Common myeloid progenitor, CD34-positive (primary cell): ENCODE measurements around the gene LNX2.

ENCODE experiments used
- CTCF ChIA-PET: fragments of 350-600 bp; sonication (Branson Sonifier 250); formaldehyde crosslinking; loops from one replicate; lab custom pipeline; 2021; ENCODE audit warnings: antibody characterized with exemption; lab: Charles Lee
- POLR2A ChIA-PET: fragments of 350-600 bp; sonication (Branson Sonifier 250); formaldehyde crosslinking; loops from one replicate; lab custom pipeline; 2021; ENCODE audit warnings: antibody characterized with exemption; lab: Charles Lee
- DNase-seq, 3 donors: peaks; one replicate each; pipeline versions ENCODE4 v3.0.0 to v3.0.0-alpha.2; 2013
- H3K27ac ChIP-seq, 2 experiments: 1 replicate in 1 of 2; 2 replicates in 1 of 2; pipeline ENCODE4 v1.7.0; 2013; ENCODE audit warnings: inconsistent platforms in 2 of 2, low read length in 2 of 2, mild to moderate bottlenecking in 2 of 2, low read depth in 1 of 2, moderate library complexity in 1 of 2; ENCODE audit not compliant: severe bottlenecking in 2 of 2, insufficient read depth in 1 of 2, poor library complexity in 1 of 2
- H3K27me3 ChIP-seq, 5 experiments: replicated peaks in 2 of 5; 1 replicate in 3 of 5; 2 replicates in 2 of 5; pipeline versions ENCODE4 v1.6.1 to v1.7.0; 2013; ENCODE audit warnings: low read length in 4 of 5, mild to moderate bottlenecking in 2 of 5, moderate library complexity in 2 of 5, inconsistent platforms in 1 of 5; ENCODE audit not compliant: insufficient read depth in 5 of 5, control insufficient read depth in 4 of 5
- H3K36me3 ChIP-seq, 4 experiments: 1 replicate in 2 of 4; 2 replicates in 2 of 4; pipeline versions ENCODE4 v1.6.1 to v1.7.0; 2013; ENCODE audit warnings: low read length in 3 of 4, control low read depth in 1 of 4, mild to moderate bottlenecking in 1 of 4; ENCODE audit not compliant: control insufficient read depth in 4 of 4, insufficient read depth in 4 of 4
- H3K4me1 ChIP-seq, 4 experiments: 1 replicate in 3 of 4; 2 replicates in 1 of 4; pipeline versions ENCODE4 v1.6.1 to v1.7.1; 2013; ENCODE audit warnings: low read length in 3 of 4, mild to moderate bottlenecking in 3 of 4, control low read depth in 1 of 4, inconsistent platforms in 1 of 4, moderate library complexity in 1 of 4; ENCODE audit not compliant: control insufficient read depth in 4 of 4, insufficient read depth in 4 of 4; ENCODE audit errors: control extremely low read depth in 1 of 4
- H3K4me3 ChIP-seq, 7 experiments: 1 replicate in 4 of 7; 2 replicates in 3 of 7; pipeline versions ENCODE4 v1.5.1 to v1.7.0; 2013; ENCODE audit warnings: mild to moderate bottlenecking in 7 of 7, low read length in 6 of 7, moderate library complexity in 6 of 7, inconsistent platforms in 2 of 7, low read depth in 2 of 7, control low read depth in 1 of 7; ENCODE audit not compliant: insufficient read depth in 4 of 7, control insufficient read depth in 1 of 7; ENCODE audit errors: extremely low read depth in 1 of 7
- H3K9me3 ChIP-seq, 5 experiments: 1 replicate in 4 of 5; 2 replicates in 1 of 5; pipeline versions ENCODE4 v1.6.1 to v1.7.1; 2013; ENCODE audit warnings: low read length in 4 of 5, mild to moderate bottlenecking in 2 of 5, inconsistent platforms in 1 of 5, low read depth in 1 of 5, moderate library complexity in 1 of 5; ENCODE audit not compliant: control insufficient read depth in 4 of 5, insufficient read depth in 2 of 5; ENCODE audit errors: control extremely low read depth in 1 of 5
- WGBS: methylation state at CpG from one replicate; pipeline ENCODE4 v1.1.5; 2013; ENCODE audit not compliant: insufficient coverage; 5-methylcytosine and 5-hydroxymethylcytosine counted together

Gene LNX2

GRCh38 chr13:27662738-27663470 lies 42.6 kb upstream of the LNX2 start:
- ChIA-PET POLR2A (no interaction called here), CTCF (no interaction called here)

GRCh38 chr13:27661017-27661416 lies 40.7 kb upstream of the LNX2 start:
- no peak for DNase-seq
- POLR2A ChIA-PET = no interaction called here

More at GRCh38 chr13:27662738-27663470, 42.6 kb upstream of the LNX2 start:
- no peaks in the 10 kb centered on the region for H3K27me3 ChIP-seq
- no peaks in the 10 kb centered on the region for H3K9me3 ChIP-seq
- H3K27ac ChIP-seq = no peak overlapping the region
- peaks cover 8 to 50% (median 13%) of the 10 kb centered on the region in 4 experiments for H3K36me3 ChIP-seq
- WGBS = 89% methylated on average over 1 of the region's 2 CpGs
- no peak for DNase-seq
- H3K4me1 ChIP-seq = peaks cover 0 to under 1% (median under 1%) of the 10 kb centered on the region in 4 experiments
- no peak overlapping the region for H3K4me3 ChIP-seq

DNA sequence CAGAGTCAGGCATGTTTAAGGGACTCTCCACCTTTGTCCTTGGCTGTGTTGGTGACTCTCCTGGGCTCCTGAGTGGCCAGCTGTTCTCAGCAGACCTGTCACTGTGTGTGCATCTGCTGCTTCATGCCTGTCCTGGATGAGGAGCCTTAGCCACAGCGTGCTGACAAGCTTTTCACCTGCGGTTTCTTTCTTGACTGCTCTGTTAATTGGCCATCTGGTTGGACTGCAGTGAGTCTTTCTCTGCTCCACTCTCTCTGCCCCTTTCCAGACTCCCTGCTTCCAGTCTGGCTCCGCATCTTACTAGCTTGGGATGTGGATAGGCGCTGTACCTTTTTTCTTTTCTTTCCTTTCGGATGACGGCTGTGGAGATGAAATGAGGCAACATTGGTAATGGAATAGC lies 40.2 kb upstream of the LNX2 start:
- Histone ChIP-seq H3K4me1 (no peaks in the 10 kb centered on the region), H3K4me3 (no peak overlapping the region), H3K9me3 (no peaks in the 10 kb centered on the region), H3K27me3 (no peaks in the 10 kb centered on the region), H3K27ac (no peak overlapping the region), H3K36me3 (peaks cover 3 to 38% (median 7%) of the 10 kb centered on the region in 4 experiments)
- no peak for DNase-seq
- ChIA-PET CTCF (no interaction called here), POLR2A (no interaction called here)
- 100% methylated on average over 4 of the region's 6 CpGs for WGBS

More at GRCh38 chr13:27661017-27661416, 40.7 kb upstream of the LNX2 start:
- no peaks in the 10 kb centered on the region for H3K4me1 ChIP-seq
- H3K9me3 ChIP-seq = no peaks in the 10 kb centered on the region
- no peak overlapping the region for H3K4me3 ChIP-seq
- H3K27me3 ChIP-seq = no peaks in the 10 kb centered on the region
- H3K36me3 ChIP-seq = peaks cover 7 to 42% (median 11%) of the 10 kb centered on the region in 4 experiments
- CTCF ChIA-PET = no interaction called here
- no peak overlapping the region for H3K27ac ChIP-seq

DNA sequence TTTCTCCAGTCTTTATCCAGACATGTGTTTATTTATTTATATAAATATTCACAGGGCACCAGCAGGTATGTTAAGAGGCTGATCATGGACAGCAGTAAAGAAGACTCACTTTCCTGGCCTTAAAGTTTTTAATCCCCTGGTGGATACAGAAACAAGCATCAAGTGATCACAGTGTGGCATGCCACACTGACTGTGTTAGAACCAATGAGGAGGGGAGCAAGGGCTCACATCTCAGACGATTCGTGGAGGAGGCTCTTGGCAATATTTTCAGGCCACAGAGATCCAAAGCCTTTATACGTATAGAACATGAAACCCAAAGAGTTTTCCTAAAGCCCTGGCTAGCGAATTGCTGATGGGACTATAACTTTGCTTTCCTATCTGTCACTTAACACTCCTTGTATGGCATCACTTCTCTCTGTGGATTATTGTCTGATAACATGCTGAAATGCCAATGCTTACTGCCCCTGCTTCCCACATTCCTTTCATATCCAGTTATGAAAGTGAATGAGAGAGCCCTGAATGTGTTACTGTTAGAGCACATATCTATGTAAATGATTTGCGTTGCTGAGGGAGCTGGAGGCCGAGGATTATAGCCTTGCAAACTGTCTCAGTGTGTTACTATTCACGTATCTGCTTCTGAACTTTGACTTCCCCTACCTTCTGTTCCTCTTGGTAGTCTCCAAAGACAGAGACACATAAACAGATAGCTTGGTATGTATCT lies 39.0 kb upstream of the LNX2 start:
- no peak for DNase-seq
- peaks cover 0 to 43% (median 5%) of the 10 kb centered on the region in 4 experiments for H3K36me3 ChIP-seq
- WGBS = 85% methylated on average over 3 of the region's 7 CpGs
- ChIA-PET CTCF (no interaction called here), POLR2A (no interaction called here)
- H3K27me3 ChIP-seq = no peaks in the 10 kb centered on the region
- H3K4me3 ChIP-seq = no peak overlapping the region
- H3K27ac ChIP-seq = no peak overlapping the region
- H3K9me3 ChIP-seq = no peaks in the 10 kb centered on the region
- no peaks in the 10 kb centered on the region for H3K4me1 ChIP-seq

- Histone ChIP-seq H3K4me1 (no peaks in the 10 kb centered on the region), H3K36me3 (peaks cover 0 to 40% (median 5%) of the 10 kb centered on the region in 4 experiments), H3K9me3 (no peaks in the 10 kb centered on the region), H3K4me3 (no peak overlapping the region), H3K27ac (no peak overlapping the region), H3K27me3 (no peaks in the 10 kb centered on the region)
- POLR2A ChIA-PET = no interaction called here
- CTCF ChIA-PET = interaction anchor here (0.9 kb wide), 1 partner anchor 17 kb away, joined by 4 read pairs; no protein-coding TSS in a partner anchor
- no peak for DNase-seq
These were observed 38.2 kb upstream of the LNX2 start for GRCh38 chr13:27658546-27658945.

GRCh38 chr13:27657724-27658123 lies 37.4 kb upstream of the LNX2 start:
- H3K9me3 ChIP-seq = peaks cover 0 to 2% (median 0%) of the 10 kb centered on the region in 5 experiments
- H3K27ac ChIP-seq = no peak overlapping the region
- WGBS = no CpG with 5 or more reads among the region's 2 CpGs
- no peak overlapping the region for H3K4me3 ChIP-seq
- no peaks in the 10 kb centered on the region for H3K27me3 ChIP-seq
- POLR2A ChIA-PET = no interaction called here
- no peaks in the 10 kb centered on the region for H3K4me1 ChIP-seq
- no peak for DNase-seq
- CTCF ChIA-PET = interaction anchor here (0.9 kb wide), 1 partner anchor 16 kb away, joined by 4 read pairs; no protein-coding TSS in a partner anchor
- peaks cover 0 to 42% (median 7%) of the 10 kb centered on the region in 4 experiments for H3K36me3 ChIP-seq

DNA sequence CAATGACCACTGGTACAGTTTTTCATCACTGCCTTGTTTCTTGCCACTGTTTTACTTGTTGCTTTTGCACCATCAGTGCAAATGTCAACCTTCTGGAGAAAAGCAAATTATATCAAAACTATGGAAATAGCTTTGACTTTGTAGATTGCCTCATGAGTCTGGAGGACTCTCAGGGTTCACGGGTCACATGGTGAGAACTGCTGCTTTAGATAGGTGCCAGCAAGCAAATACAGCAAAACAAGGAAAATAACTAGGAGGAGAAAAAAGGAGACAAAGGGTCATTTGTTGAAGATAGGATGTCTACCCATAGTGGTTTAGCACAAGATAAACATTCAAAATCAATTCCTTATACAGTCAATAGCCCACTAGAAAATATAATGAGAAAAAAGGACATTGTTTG lies 34.5 kb upstream of the LNX2 start:
- 88% methylated on average over 1 of the region's 1 CpG for WGBS
- no peaks in the 10 kb centered on the region for H3K27me3 ChIP-seq
- no peak overlapping the region for H3K27ac ChIP-seq
- peaks cover 16 to 51% (median 26%) of the 10 kb centered on the region in 4 experiments for H3K36me3 ChIP-seq
- ChIA-PET POLR2A (no interaction called here), CTCF (interaction anchor here (0.7 to 1.5 kb wide), 2 partner anchors 14 to 35 kb away, joined by 3 to 5 read pairs; partner anchors contain the start of gene LNX2)
- DNase-seq = no peak
- no peaks in the 10 kb centered on the region for H3K4me1 ChIP-seq
- H3K9me3 ChIP-seq = peaks cover 6 to 22% (median 11%) of the 10 kb centered on the region in 5 experiments
- no peak overlapping the region for H3K4me3 ChIP-seq
